ENCODE data around the gene PDGFB.

The PDGFB gene

DNA sequence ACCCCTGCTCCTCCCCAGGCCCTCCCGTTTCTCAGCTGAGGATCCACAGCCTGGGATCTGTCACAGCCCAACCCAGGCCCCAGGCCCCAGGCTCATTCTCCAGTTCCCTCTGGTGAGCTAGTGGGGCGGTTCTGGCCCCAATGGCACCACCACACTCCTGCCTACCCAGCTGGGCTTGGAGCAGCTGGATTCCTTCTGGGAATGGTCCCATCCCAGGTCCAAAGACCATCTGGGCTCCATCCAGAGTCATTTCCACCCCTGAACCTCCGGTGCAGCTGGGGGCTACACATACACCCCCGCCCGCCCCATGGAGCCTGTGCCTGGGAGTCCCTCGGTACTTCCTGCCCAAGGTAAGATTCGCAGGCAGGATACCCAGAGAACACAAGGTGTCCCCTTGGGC, 35.5 kb upstream of the PDGFB start:
- H3K27ac ChIP-seq = no peak overlapping the region
- TF ChIP-seq, protein P1, sequence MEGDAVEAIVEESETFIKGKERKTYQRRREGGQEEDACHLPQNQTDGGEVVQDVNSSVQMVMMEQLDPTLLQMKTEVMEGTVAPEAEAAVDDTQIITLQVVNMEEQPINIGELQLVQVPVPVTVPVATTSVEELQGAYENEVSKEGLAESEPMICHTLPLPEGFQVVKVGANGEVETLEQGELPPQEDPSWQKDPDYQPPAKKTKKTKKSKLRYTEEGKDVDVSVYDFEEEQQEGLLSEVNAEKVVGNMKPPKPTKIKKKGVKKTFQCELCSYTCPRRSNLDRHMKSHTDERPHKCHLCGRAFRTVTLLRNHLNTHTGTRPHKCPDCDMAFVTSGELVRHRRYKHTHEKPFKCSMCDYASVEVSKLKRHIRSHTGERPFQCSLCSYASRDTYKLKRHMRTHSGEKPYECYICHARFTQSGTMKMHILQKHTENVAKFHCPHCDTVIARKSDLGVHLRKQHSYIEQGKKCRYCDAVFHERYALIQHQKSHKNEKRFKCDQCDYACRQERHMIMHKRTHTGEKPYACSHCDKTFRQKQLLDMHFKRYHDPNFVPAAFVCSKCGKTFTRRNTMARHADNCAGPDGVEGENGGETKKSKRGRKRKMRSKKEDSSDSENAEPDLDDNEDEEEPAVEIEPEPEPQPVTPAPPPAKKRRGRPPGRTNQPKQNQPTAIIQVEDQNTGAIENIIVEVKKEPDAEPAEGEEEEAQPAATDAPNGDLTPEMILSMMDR (IDR thresholded peaks at IDR 0.05; ENCODE audit: low read depth, low read length, missing control alignments) = no peak
- in situ Hi-C loops (cut with HindIII; ENCODE audit: low pct_ligation_motif_present, low sequenced_read_pairs) = no loop called here
- no peak overlapping the region for H3K4me3 ChIP-seq (ENCODE audit: low read depth, low read length)
- H3K36me3 ChIP-seq (replicated peaks) = no peaks in the 10 kb centered on the region
- H3K27me3 ChIP-seq (replicated peaks) = no peaks in the 10 kb centered on the region
- no peak for DNase-seq

DNA sequence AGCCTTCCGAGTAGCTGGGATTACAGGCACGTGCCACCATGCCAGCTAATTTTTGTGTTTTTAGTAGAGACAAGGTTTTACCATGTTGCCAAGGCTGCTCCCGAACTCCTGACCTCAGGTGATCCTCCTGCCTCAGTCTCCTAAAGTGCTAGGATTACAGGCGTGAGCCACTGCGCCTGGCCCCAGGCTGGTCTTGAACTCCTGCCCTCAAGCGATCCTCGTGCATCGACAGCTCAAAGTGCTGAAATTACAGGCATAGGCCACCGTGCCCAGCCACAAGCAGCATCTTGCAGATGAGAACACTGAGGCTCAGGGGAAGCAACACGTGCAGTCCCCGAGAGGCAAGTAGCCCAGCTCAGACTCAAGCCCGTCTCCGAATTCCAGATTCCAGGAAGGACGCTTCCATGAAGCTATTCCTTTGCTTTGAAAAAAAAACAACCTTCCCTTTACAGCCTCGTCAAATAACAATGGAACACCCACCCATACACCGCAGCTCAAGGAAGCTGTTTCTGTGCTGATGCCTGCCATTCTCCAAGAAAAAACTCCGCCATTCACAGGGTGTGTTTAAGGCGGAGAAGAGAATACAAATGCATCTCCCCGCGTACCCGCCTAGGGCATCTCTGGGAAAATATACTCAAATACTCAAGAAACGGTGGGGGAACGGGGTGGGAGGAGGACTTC, 34.5 kb upstream of the PDGFB start:
- no peak for DNase-seq
- TF ChIP-seq, protein P1 (IDR thresholded peaks at IDR 0.05; ENCODE audit: low read depth, low read length, missing control alignments) = no peak
- in situ Hi-C loops (cut with HindIII; ENCODE audit: low pct_ligation_motif_present, low sequenced_read_pairs) = no loop called here
- Histone ChIP-seq H3K4me3 (ENCODE audit: low read depth, low read length) (no peak overlapping the region), H3K36me3 (replicated peaks) (no peaks in the 10 kb centered on the region), H3K27me3 (replicated peaks) (no peaks in the 10 kb centered on the region), H3K27ac (no peak overlapping the region)

DNA sequence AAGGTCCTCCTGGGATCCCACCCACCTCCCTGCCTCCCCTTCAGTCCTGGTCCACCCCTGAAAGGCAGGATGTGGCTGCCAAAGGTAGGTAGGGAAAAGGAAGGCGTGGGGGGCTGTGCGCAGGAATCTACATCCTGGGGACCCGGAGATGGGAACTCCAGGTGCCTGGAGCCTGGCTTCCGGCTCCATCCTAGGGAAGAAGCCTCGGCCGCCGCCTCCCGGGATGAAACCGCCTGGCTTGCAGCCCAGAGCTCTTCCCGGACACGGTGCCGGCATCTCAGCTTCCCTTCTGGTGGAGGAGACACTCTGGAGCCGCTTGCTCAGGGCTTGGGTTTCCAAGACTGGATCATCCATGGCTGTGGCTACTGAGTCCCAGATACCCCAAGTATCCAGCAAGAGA, 33.3 kb upstream of the PDGFB start:
- in situ Hi-C loops (cut with HindIII; ENCODE audit: low pct_ligation_motif_present, low sequenced_read_pairs) = no loop called here
- Histone ChIP-seq H3K27ac (no peak overlapping the region), H3K27me3 (replicated peaks) (no peaks in the 10 kb centered on the region), H3K36me3 (replicated peaks) (no peaks in the 10 kb centered on the region), H3K4me3 (ENCODE audit: low read depth, low read length) (no peak overlapping the region)
- DNase-seq = no peak
- TF ChIP-seq, protein P1 (IDR thresholded peaks at IDR 0.05; ENCODE audit: low read depth, low read length, missing control alignments) = no peak

DNA sequence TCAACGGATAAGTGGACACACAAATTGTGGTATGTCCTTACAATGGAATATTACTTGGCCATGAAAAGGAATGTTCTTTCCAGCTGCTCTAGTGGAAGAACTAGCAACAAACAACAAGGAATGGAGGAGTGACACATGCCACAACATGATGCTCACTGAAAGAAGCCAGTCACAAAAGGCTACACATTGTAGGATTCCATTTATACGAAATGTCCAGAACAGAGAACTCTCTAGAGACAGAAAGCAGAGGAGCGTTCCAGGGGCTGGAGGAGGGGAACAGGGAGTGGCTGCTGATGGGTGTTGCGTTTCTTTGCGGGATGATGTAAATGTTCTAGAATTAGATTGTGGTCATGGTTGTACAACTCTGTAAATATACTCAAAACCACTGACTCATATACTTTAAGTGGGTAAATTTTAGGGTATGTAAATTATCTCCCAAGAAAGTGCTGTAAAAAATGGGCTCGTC, 32.4 kb upstream of the PDGFB start:
- TF ChIP-seq, protein P1 (IDR thresholded peaks at IDR 0.05; ENCODE audit: low read depth, low read length, missing control alignments) = no peak
- Histone ChIP-seq H3K27ac (no peak overlapping the region), H3K36me3 (replicated peaks) (no peaks in the 10 kb centered on the region), H3K4me3 (ENCODE audit: low read depth, low read length) (no peak overlapping the region), H3K27me3 (replicated peaks) (no peaks in the 10 kb centered on the region)
- in situ Hi-C loops (cut with HindIII; ENCODE audit: low pct_ligation_motif_present, low sequenced_read_pairs) = no loop called here
- DNase-seq = peak; percentile 59

DNA sequence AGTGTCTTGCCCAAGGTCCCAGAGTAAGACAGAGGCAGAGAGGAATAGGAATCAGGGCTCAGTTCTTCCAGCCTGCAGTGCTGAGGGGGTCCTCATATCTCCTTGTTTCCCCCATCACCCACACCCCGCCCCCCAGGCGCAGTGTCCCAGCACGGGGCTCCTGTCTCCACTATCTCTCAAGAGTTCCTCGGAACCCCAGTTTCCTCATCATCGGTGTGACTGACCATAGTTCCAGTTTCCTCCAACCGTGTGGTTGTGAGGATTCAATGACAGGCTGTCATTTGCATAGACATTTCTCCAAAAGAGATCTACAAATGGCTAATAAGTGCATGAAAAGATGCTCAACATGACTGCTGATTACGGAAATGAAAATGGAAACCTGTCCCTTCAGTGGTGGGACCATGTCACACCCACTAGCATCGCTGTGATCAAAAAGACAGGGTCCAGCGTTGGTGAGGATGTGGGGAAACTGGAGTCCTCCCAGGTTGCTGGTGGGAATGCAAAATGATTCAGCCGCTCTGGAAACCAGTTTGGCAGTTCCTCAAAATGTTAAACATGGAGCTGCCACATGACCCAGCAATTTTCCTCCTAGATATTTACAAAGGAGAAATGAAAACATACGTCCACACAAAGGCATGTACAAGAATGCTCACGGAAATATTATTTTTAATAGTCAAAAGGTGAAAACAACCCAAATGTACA, 31.8 kb upstream of the PDGFB start:
- Histone ChIP-seq H3K27ac (no peak overlapping the region), H3K4me3 (ENCODE audit: low read depth, low read length) (no peak overlapping the region), H3K27me3 (replicated peaks) (no peaks in the 10 kb centered on the region), H3K36me3 (replicated peaks) (no peaks in the 10 kb centered on the region)
- TF ChIP-seq, protein P1 (IDR thresholded peaks at IDR 0.05; ENCODE audit: low read depth, low read length, missing control alignments) = no peak
- DNase-seq = no peak
- in situ Hi-C loops (cut with HindIII; ENCODE audit: low pct_ligation_motif_present, low sequenced_read_pairs) = no loop called here

Measured in brain microvascular endothelial cell (primary cell).